ENCODE data around the gene KIRREL1.

KIRREL1 gene

DNA sequence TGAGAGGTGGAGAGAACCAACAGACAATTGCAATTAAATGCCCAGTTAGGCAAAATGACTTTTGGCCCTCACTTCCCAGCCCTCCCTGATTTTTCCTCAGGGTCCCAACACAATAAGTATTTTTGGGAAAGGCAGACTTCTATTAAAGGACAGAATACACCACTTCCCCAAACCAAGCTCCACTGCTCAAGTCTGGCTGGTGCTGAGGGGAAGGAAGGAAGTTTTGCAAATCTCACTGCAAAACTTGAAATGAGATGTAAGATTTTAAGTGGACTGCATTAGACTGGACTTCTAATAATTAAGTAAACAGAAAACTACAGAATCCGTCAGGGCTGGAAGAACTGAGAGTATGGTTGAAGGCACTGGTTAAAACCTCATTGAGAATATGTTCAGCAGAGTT is 155.0 kb downstream of the KIRREL1 start:
- no peak for ATAC-seq (ENCODE audit: insufficient read depth, low read depth)
- Histone ChIP-seq H4K20me1 (ENCODE audit: insufficient read depth, low read length) (no peaks in the 10 kb centered on the region), H3K9ac (ENCODE audit: low read depth, low read length) (no peak overlapping the region), H3K4me1 (ENCODE audit: insufficient read depth, low read length) (no peaks in the 10 kb centered on the region), H2AFZ (ENCODE audit: low read depth, low read length) (no peak overlapping the region), H3K27me3 (ENCODE audit: insufficient read depth, low read length, poor library complexity) (no peaks in the 10 kb centered on the region), H3K36me3 (ENCODE audit: insufficient read depth, low read length) (no peaks in the 10 kb centered on the region), H3K79me2 (ENCODE audit: insufficient read depth, low read length) (no peaks in the 10 kb centered on the region), H3K27ac (ENCODE audit: low read length) (no peak overlapping the region), H3K4me3 (ENCODE audit: low read depth in 1 of 2, low read length in 2 of 2) (no peak overlapping the region), H3K4me2 (ENCODE audit: insufficient read depth, low read length) (no peak overlapping the region), H3K9me3 (ENCODE audit: insufficient read depth, low read length, severe bottlenecking) (no peaks in the 10 kb centered on the region)
- TF ChIP-seq, protein P1, sequence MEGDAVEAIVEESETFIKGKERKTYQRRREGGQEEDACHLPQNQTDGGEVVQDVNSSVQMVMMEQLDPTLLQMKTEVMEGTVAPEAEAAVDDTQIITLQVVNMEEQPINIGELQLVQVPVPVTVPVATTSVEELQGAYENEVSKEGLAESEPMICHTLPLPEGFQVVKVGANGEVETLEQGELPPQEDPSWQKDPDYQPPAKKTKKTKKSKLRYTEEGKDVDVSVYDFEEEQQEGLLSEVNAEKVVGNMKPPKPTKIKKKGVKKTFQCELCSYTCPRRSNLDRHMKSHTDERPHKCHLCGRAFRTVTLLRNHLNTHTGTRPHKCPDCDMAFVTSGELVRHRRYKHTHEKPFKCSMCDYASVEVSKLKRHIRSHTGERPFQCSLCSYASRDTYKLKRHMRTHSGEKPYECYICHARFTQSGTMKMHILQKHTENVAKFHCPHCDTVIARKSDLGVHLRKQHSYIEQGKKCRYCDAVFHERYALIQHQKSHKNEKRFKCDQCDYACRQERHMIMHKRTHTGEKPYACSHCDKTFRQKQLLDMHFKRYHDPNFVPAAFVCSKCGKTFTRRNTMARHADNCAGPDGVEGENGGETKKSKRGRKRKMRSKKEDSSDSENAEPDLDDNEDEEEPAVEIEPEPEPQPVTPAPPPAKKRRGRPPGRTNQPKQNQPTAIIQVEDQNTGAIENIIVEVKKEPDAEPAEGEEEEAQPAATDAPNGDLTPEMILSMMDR (IDR thresholded peaks at IDR 0.05; ENCODE audit: borderline replicate concordance, extremely low read depth, low read length, poor library complexity, severe bottlenecking): no peak
- no peak for TF ChIP-seq EZH2 (IDR thresholded peaks at IDR 0.05; ENCODE audit: borderline replicate concordance, low read depth, low read length, severe bottlenecking)
- DNase-seq: no peak

DNA sequence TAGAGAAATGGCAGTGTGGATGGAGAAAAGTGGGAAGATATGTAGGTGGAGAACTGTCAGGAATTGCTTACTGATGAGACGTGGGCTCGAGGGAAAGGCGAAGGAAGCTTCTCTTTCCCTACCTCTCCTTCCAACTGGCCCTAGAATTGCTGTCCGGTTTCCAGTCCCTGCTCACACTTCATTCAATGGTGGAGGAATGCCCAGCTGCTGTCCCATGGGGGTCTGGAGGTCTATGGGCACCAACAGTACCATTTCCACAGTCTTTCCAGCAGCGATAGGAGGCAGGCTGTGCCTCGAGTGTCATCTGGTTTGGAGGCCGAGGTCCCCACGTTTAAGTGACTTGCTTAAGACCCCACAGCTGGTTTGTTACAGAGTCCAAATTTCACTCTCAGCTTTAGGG is 155.7 kb downstream of the KIRREL1 start:
- H3K27me3 ChIP-seq (ENCODE audit: insufficient read depth, low read length, poor library complexity): no peaks in the 10 kb centered on the region
- no peaks in the 10 kb centered on the region for H4K20me1 ChIP-seq (ENCODE audit: insufficient read depth, low read length)
- no peaks in the 10 kb centered on the region for H3K9me3 ChIP-seq (ENCODE audit: insufficient read depth, low read length, severe bottlenecking)
- H3K4me1 ChIP-seq (ENCODE audit: insufficient read depth, low read length): no peaks in the 10 kb centered on the region
- no peak overlapping the region for H3K27ac ChIP-seq (ENCODE audit: low read length)
- H3K4me2 ChIP-seq (ENCODE audit: insufficient read depth, low read length): no peak overlapping the region
- no peaks in the 10 kb centered on the region for H3K36me3 ChIP-seq (ENCODE audit: insufficient read depth, low read length)
- no peak overlapping the region for H3K9ac ChIP-seq (ENCODE audit: low read depth, low read length)
- TF ChIP-seq, protein P1 (IDR thresholded peaks at IDR 0.05; ENCODE audit: borderline replicate concordance, extremely low read depth, low read length, poor library complexity, severe bottlenecking): no peak
- TF ChIP-seq EZH2 (IDR thresholded peaks at IDR 0.05; ENCODE audit: borderline replicate concordance, low read depth, low read length, severe bottlenecking): no peak
- no peak overlapping the region for H2AFZ ChIP-seq (ENCODE audit: low read depth, low read length)
- no peaks in the 10 kb centered on the region for H3K79me2 ChIP-seq (ENCODE audit: insufficient read depth, low read length)
- H3K4me3 ChIP-seq (ENCODE audit: low read depth in 1 of 2, low read length in 2 of 2): no peak overlapping the region
- no peak for DNase-seq
- ATAC-seq (ENCODE audit: insufficient read depth, low read depth): no peak
